ENCODE measurements around the gene RAD51B. TPM values are rescaled to one million over a fixed set of nuclear protein-coding genes. Genes with fewer than 3 reads are reported as not detected.

The RAD51B gene
- total RNA-seq, 1 experiment from 2014 or later: 29.9 TPM

- Histone ChIP-seq H3K4me2 (no peak overlapping the region), H3K9me2 (ENCODE audit: insufficient read depth) (no peaks in the 10 kb centered on the region), H3F3A (ENCODE audit: insufficient read depth, low read depth) (peaks cover 10% of the 10 kb centered on the region; the same call in 1 of the 2 replicates), H3K79me2 (ENCODE audit: low read depth) (no peaks in the 10 kb centered on the region), H3K27me3 (ENCODE audit: insufficient read depth, low read depth) (no peaks in the 10 kb centered on the region), H2AFZ (no peak overlapping the region), H3K9me3 (ENCODE audit: insufficient read depth, low read depth) (no peaks in the 10 kb centered on the region; the same call in 1 of the 2 replicates), H3K27ac (no peak overlapping the region), H4K20me1 (ENCODE audit: insufficient read depth) (no peaks in the 10 kb centered on the region), H3K4me3 (no peak overlapping the region), H3K4me1 (replicated peaks; ENCODE audit: insufficient read depth) (peaks cover 23% of the 10 kb centered on the region), H3K36me3 (ENCODE audit: low read depth) (no peaks in the 10 kb centered on the region)
- no peak for DNase-seq
- intact Hi-C loops (cut with micrococcal nuclease; ENCODE audit: unreplicated experiment): loop anchor here (5.0 kb wide), 1 partner anchor 123 kb away; no protein-coding TSS in a partner anchor
- ChIA-PET POLR2A (ENCODE audit: unreplicated experiment) (no interaction called here), CTCF (interaction anchor here (0.5 kb wide), 1 partner anchor 809 kb away, joined by 5 read pairs; no protein-coding TSS in a partner anchor)
- TF ChIP-seq CTCF (conservative IDR thresholded peaks at IDR 0.05) (no peak), EZH2 (IDR thresholded peaks at IDR 0.05; ENCODE audit: low read depth) (no peak)
- no TSS peak for BruUV-seq (replicated peaks)
Observed at GRCh38 chr14:68375376-68375775, 555.8 kb downstream of the RAD51B start.

- peaks cover 15% of the 10 kb centered on the region; the same call in 1 of the 2 replicates for H3F3A ChIP-seq (ENCODE audit: insufficient read depth, low read depth)
- no peaks in the 10 kb centered on the region for H3K79me2 ChIP-seq (ENCODE audit: low read depth)
- no peaks in the 10 kb centered on the region for H3K9me2 ChIP-seq (ENCODE audit: insufficient read depth)
- CTCF ChIA-PET: no interaction called here
- intact Hi-C loops (cut with micrococcal nuclease; ENCODE audit: unreplicated experiment): loop anchor here (5.0 kb wide), 1 partner anchor 124 kb away; no protein-coding TSS in a partner anchor
- no peaks in the 10 kb centered on the region; the same call in 1 of the 2 replicates for H3K9me3 ChIP-seq (ENCODE audit: insufficient read depth, low read depth)
- TF ChIP-seq EZH2 (IDR thresholded peaks at IDR 0.05; ENCODE audit: low read depth) (no peak), CTCF (conservative IDR thresholded peaks at IDR 0.05) (no peak)
- POLR2A ChIA-PET (ENCODE audit: unreplicated experiment): interaction anchor here (0.7 kb wide), 1 partner anchor 671 kb away, joined by 4 read pairs; no protein-coding TSS in a partner anchor
- no peaks in the 10 kb centered on the region for H3K27me3 ChIP-seq (ENCODE audit: insufficient read depth, low read depth)
- BruUV-seq (replicated peaks): no TSS peak
- H3K4me2 ChIP-seq: no peak overlapping the region
- no peak overlapping the region for H2AFZ ChIP-seq
- DNase-seq: peak in 1 of 2 experiments; percentile 26
- no peaks in the 10 kb centered on the region for H4K20me1 ChIP-seq (ENCODE audit: insufficient read depth)
- H3K4me1 ChIP-seq (replicated peaks; ENCODE audit: insufficient read depth): peaks cover 31% of the 10 kb centered on the region
- H3K36me3 ChIP-seq (ENCODE audit: low read depth): no peaks in the 10 kb centered on the region
- H3K4me3 ChIP-seq: no peak overlapping the region
- H3K27ac ChIP-seq: no peak overlapping the region
Observed at GRCh38 chr14:68376067-68376779, 556.6 kb downstream of the RAD51B start.

- intact Hi-C loops (cut with micrococcal nuclease; ENCODE audit: unreplicated experiment): loop anchor here (5.0 kb wide), 1 partner anchor 125 kb away; no protein-coding TSS in a partner anchor
- Histone ChIP-seq H3K36me3 (ENCODE audit: low read depth) (no peaks in the 10 kb centered on the region), H4K20me1 (ENCODE audit: insufficient read depth) (no peaks in the 10 kb centered on the region), H3K27me3 (ENCODE audit: insufficient read depth, low read depth) (no peaks in the 10 kb centered on the region), H3K9me2 (ENCODE audit: insufficient read depth) (no peaks in the 10 kb centered on the region), H3K4me2 (no peak overlapping the region), H3F3A (ENCODE audit: insufficient read depth, low read depth) (peaks cover 23% of the 10 kb centered on the region; the same call in 1 of the 2 replicates), H3K9me3 (ENCODE audit: insufficient read depth, low read depth) (peaks cover 3% of the 10 kb centered on the region), H2AFZ (no peak overlapping the region), H3K4me1 (replicated peaks; ENCODE audit: insufficient read depth) (peaks cover 39% of the 10 kb centered on the region), H3K4me3 (no peak overlapping the region), H3K79me2 (ENCODE audit: low read depth) (no peaks in the 10 kb centered on the region), H3K27ac (no peak overlapping the region)
- ChIA-PET POLR2A (ENCODE audit: unreplicated experiment) (no interaction called here), CTCF (no interaction called here)
- no peak for DNase-seq
- no TSS peak for BruUV-seq (replicated peaks)
- TF ChIP-seq EZH2 (IDR thresholded peaks at IDR 0.05; ENCODE audit: low read depth) (no peak), CTCF (conservative IDR thresholded peaks at IDR 0.05) (no peak)
Observed at GRCh38 chr14:68377006-68377405, 557.4 kb downstream of the RAD51B start.
